Liver (tissue), 3 donors: ENCODE data around the gene NANOG.

Experiments used
- CTCF ChIP-seq: fragments of 150-350 bp; IDR thresholded peaks from 2 replicates; pipeline ENCODE4 v1.5.1; 2017; ENCODE audit warnings: improper control_type of control experiment, low read depth, low read length; ENCODE audit not compliant: missing input control
- GABPA ChIP-seq, 2 donors: IDR thresholded peaks in 1 of 2; conservative IDR thresholded peaks in 1 of 2; 2 replicates each; pipeline ENCODE4 v1.6.1; 2016; ENCODE audit warnings: antibody characterized with exemption in 2 of 2, mild to moderate bottlenecking in 1 of 2, moderate library complexity in 1 of 2
- TAF1 ChIP-seq: conservative IDR thresholded peaks from 2 replicates; pipeline ENCODE4 v1.6.1; 2016; ENCODE audit warnings: antibody characterized with exemption, mild to moderate bottlenecking
- donor health status: healthy.
- donor health status: healthy.

DNA sequence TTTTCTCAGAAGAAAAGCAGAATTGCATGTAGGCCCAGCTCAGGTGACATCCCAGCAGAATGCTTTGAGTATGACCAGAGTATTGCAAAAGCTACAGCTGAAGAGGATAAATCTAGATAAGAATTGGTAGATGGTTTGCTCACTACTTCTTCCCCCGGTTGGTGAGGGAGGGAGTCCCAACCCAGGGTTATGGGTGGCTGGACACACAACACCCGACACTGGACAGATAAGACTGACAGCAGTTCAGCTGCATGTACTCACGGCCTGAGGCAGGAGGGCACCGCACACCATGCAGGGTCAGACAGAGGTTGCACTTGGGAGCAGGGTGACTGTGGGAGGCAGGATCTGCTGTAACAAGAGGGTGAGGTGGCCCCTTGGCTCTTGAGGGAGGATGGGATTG lies 40.4 kb upstream of the NANOG start:
- TF ChIP-seq GABPA (IDR thresholded peaks at IDR 0.05 in 1 of 2, conservative IDR thresholded peaks at IDR 0.05 in 1 of 2) (no peak), CTCF (no peak), TAF1 (no peak)
